AG04450 (cell line): ENCODE results near the gene RETREG1. TPM values are rescaled to one million over a fixed set of nuclear protein-coding genes. Genes with fewer than 3 reads are reported as not detected.

Experiments
- CTCF ChIA-PET: fragments of 300-600, 350-600 bp; formaldehyde crosslinking; extraction: SDS; loops from one replicate; lab custom pipeline; 2022; ENCODE audit warnings: antibody characterized with exemption, inconsistent platforms; lab: Charles Lee
- POLR2A ChIA-PET: fragments of 350-600 bp; formaldehyde crosslinking; extraction: SDS; loops from one replicate; lab custom pipeline; 2021; ENCODE audit warnings: antibody characterized with exemption, inconsistent platforms; lab: Yijun Ruan, JAX
- DNase-seq: peaks from one replicate; pipeline ENCODE4 v3.0.0-alpha.2; 2011; ENCODE audit warnings: low read depth, low spot score
- H3K27ac ChIP-seq: one replicate; pipeline ENCODE4 v1.5.1; 2012; ENCODE audit warnings: low read depth, low read length, control low read depth
- H3K27me3 ChIP-seq: one replicate; pipeline ENCODE4 v1.6.0; 2012; ENCODE audit warnings: low read length; ENCODE audit not compliant: control insufficient read depth, insufficient read depth
- H3K4me3 ChIP-seq: 2 replicates; pipeline ENCODE4 v1.5.1; 2011; ENCODE audit warnings: mild to moderate bottlenecking, low read depth, low read length, control low read depth
- H3K9me3 ChIP-seq: 2 replicates; pipeline ENCODE4 v1.5.1; 2012; ENCODE audit warnings: low read length; ENCODE audit not compliant: control insufficient read depth, insufficient read depth
- CTCF ChIP-seq: IDR thresholded peaks from 2 replicates; pipeline ENCODE4 v1.5.1; 2011; ENCODE audit warnings: low read depth, low read length, control low read depth, inconsistent platforms
- polyA plus RNA-seq: library from polyadenylated mRNA; depleted of rRNA; stranded (reverse); fragments of >200 nt; gene quantifications from 2 replicates; pipeline ENCODE4 v1.2.3, GENCODE V29; 2011

The RETREG1 gene
- polyA plus RNA-seq, 1 experiment, result 0.14 TPM

GRCh38 chr5:16540421-16540820, 76.4 kb downstream of the RETREG1 start:
- Histone ChIP-seq H3K9me3 (no peaks in the 10 kb centered on the region), H3K27ac (no peak overlapping the region), H3K4me3 (no peak overlapping the region), H3K27me3 (peaks cover 3% of the 10 kb centered on the region)
- ChIA-PET CTCF (interaction anchor here (1.1 kb wide), 1 partner anchor 650 kb away, joined by 3 read pairs; no protein-coding TSS in a partner anchor), POLR2A (no interaction called here)
- no peak for TF ChIP-seq CTCF
- no peak for DNase-seq

GRCh38 chr5:16539169-16539666, 77.6 kb downstream of the RETREG1 start:
- CTCF ChIA-PET, result interaction anchor here (1.1 to 1.2 kb wide), 3 partner anchors 13 to 651 kb away, joined by 3 to 4 read pairs (median 3); no protein-coding TSS in a partner anchor
- TF ChIP-seq CTCF, result no peak
- POLR2A ChIA-PET, result no interaction called here
- Histone ChIP-seq H3K27ac (no peak overlapping the region), H3K9me3 (no peaks in the 10 kb centered on the region), H3K4me3 (no peak overlapping the region), H3K27me3 (peaks cover 3% of the 10 kb centered on the region)
- DNase-seq, result no peak

GRCh38 chr5:16538006-16538405, 78.8 kb downstream of the RETREG1 start:
- no peak for DNase-seq

GRCh38 chr5:16536818-16537217, 80.0 kb downstream of the RETREG1 start:
- Histone ChIP-seq H3K4me3 (no peak overlapping the region), H3K9me3 (no peaks in the 10 kb centered on the region), H3K27ac (no peak overlapping the region), H3K27me3 (peaks cover 4% of the 10 kb centered on the region)
- ChIA-PET POLR2A (no interaction called here), CTCF (interaction anchor here (1.3 kb wide), 1 partner anchor 16 kb away, joined by 5 read pairs; no protein-coding TSS in a partner anchor)
- no peak for TF ChIP-seq CTCF
- no peak for DNase-seq

More at GRCh38 chr5:16538006-16538405, 78.8 kb downstream of the RETREG1 start:
- Histone ChIP-seq H3K27me3 (peaks cover 3% of the 10 kb centered on the region), H3K27ac (no peak overlapping the region), H3K4me3 (no peak overlapping the region), H3K9me3 (no peaks in the 10 kb centered on the region)
- ChIA-PET POLR2A (no interaction called here), CTCF (interaction anchor here (1.1 to 1.2 kb wide), 2 partner anchors 15 to 80 kb away, joined by 3 to 4 read pairs; no protein-coding TSS in a partner anchor)
- TF ChIP-seq CTCF, result no peak

- TF ChIP-seq CTCF, result no peak
- CTCF ChIA-PET, result interaction anchor here (1.3 kb wide), 1 partner anchor 16 kb away, joined by 5 read pairs; no protein-coding TSS in a partner anchor
- no peaks in the 10 kb centered on the region for H3K9me3 ChIP-seq
- H3K4me3 ChIP-seq, result no peak overlapping the region
- no peak for DNase-seq
- H3K27me3 ChIP-seq, result peaks cover 9% of the 10 kb centered on the region
- H3K27ac ChIP-seq, result no peak overlapping the region
- POLR2A ChIA-PET, result no interaction called here
Measured at GRCh38 chr5:16536246-16536645, 80.6 kb downstream of the RETREG1 start.
